Suprapubic skin (tissue), 4 donors: Measurements from ENCODE around the gene ENOPH1. TPM values are rescaled to one million over a fixed set of nuclear protein-coding genes. Genes with fewer than 3 reads are reported as not detected.
"Not testable (repeated sequence)": the region's sequence is repeated elsewhere in the genome, so short reads cannot be mapped to it uniquely, and the experiment has no call there.

Experiments
- DNase-seq, 2 donors: peaks; one replicate each; pipeline ENCODE4 v3.0.0-alpha.2; 2019; ENCODE audit warnings: low spot score in 2 of 2
- H3K27ac ChIP-seq: fragments of 200-600 bp; sonication (generic); one replicate; pipeline ENCODE4 v1.5.1; 2019
- H3K27me3 ChIP-seq: fragments of 200-600 bp; sonication (generic); one replicate; pipeline ENCODE4 v1.5.1; 2019
- H3K36me3 ChIP-seq: fragments of 200-600 bp; sonication (generic); one replicate; pipeline ENCODE4 v1.5.1; 2019
- H3K4me1 ChIP-seq: fragments of 200-600 bp; sonication (generic); one replicate; pipeline ENCODE4 v1.5.1; 2019
- H3K4me3 ChIP-seq: fragments of 200-600 bp; sonication (generic); one replicate; pipeline ENCODE4 v1.5.1; 2019; ENCODE audit warnings: mild to moderate bottlenecking
- H3K9me3 ChIP-seq: fragments of 200-600 bp; sonication (generic); one replicate; pipeline ENCODE4 v1.5.1; 2019
- EP300 ChIP-seq: sonication (generic); formaldehyde crosslinking; IDR thresholded peaks from one replicate; pipeline ENCODE4 v1.6.1; 2017; ENCODE audit warnings: antibody characterized with exemption
- POLR2A ChIP-seq, 2 donors: fragments of 450-650 bp; IDR thresholded peaks; one replicate each; pipeline ENCODE4 v1.6.1; 2017; ENCODE audit warnings: antibody characterized with exemption in 2 of 2, mild to moderate bottlenecking in 2 of 2, moderate library complexity in 2 of 2
- POLR2AphosphoS5 ChIP-seq, 3 donors: sonication (generic); formaldehyde crosslinking; IDR thresholded peaks; one replicate each; pipeline ENCODE4 v1.6.1; 2017; ENCODE audit warnings: antibody characterized with exemption in 3 of 3
- WGBS: methylation state at CpG from one replicate; pipeline ENCODE4 v1.1.5; 2018; 5-methylcytosine and 5-hydroxymethylcytosine counted together
- total RNA-seq, 4 donors: library from RNA; depleted of rRNA; stranded (reverse); fragments of >200 nt; gene quantifications; one replicate each; pipeline ENCODE4 v1.1.0, GENCODE V29; 2016
- TF ChIP-seq, protein P1 (sequence below), 2 donors: fragments of 200-600 bp in 1 of 2; fragments of 450-650 bp in 1 of 2; sonication (generic) in 1 of 2; IDR thresholded peaks; one replicate each; pipeline ENCODE4 v1.5.1; 2016 to 2019; ENCODE audit warnings: antibody characterized with exemption in 2 of 2, mild to moderate bottlenecking in 1 of 2, moderate library complexity in 1 of 2

Gene ENOPH1
- total RNA-seq, 4 donors from 2014 or later: 31.2 to 36.1 (median 31.8) TPM

DNA sequence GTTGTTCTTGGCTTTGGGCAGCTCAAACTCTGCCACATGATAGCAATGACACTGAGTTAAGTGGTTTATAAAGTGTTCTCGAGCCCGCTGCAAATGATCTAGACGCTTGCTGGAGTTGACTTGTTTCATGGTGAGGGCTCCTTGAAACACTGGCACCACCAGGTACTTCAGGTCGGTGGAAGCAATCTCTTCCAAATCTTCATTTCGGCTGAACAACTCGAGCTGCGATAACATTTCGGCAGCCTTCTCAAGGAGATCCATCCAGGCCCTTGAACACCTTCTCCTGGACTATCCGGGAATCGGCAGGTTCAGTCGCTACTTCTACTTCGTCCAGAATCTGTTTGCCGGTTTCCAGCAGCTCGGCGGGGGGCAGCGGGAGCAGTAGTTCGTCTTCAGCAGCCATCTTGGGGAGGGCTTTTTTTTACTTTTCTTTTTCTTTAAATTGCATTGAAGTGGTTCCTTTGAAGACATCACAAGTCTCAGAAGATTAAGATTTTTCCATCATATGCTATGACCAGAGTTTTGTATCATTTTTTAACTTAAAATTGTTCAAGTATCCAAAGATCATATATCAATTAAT, 28.1 kb upstream of the ENOPH1 start:
- H3K36me3 ChIP-seq: no peaks in the 10 kb centered on the region
- H3K9me3 ChIP-seq: no peaks in the 10 kb centered on the region
- H3K4me3 ChIP-seq: no peak overlapping the region
- TF ChIP-seq POLR2A (IDR thresholded peaks at IDR 0.05) (no peak), EP300 (no peak), POLR2AphosphoS5 (IDR thresholded peaks at IDR 0.05) (no peak)
- TF ChIP-seq, protein P1, sequence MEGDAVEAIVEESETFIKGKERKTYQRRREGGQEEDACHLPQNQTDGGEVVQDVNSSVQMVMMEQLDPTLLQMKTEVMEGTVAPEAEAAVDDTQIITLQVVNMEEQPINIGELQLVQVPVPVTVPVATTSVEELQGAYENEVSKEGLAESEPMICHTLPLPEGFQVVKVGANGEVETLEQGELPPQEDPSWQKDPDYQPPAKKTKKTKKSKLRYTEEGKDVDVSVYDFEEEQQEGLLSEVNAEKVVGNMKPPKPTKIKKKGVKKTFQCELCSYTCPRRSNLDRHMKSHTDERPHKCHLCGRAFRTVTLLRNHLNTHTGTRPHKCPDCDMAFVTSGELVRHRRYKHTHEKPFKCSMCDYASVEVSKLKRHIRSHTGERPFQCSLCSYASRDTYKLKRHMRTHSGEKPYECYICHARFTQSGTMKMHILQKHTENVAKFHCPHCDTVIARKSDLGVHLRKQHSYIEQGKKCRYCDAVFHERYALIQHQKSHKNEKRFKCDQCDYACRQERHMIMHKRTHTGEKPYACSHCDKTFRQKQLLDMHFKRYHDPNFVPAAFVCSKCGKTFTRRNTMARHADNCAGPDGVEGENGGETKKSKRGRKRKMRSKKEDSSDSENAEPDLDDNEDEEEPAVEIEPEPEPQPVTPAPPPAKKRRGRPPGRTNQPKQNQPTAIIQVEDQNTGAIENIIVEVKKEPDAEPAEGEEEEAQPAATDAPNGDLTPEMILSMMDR (IDR thresholded peaks at IDR 0.05): no peak
- no peak overlapping the region for H3K27ac ChIP-seq
- WGBS: 90% methylated on average over 17 of the region's 17 CpGs
- no peaks in the 10 kb centered on the region for H3K4me1 ChIP-seq
- H3K27me3 ChIP-seq: no peaks in the 10 kb centered on the region
- DNase-seq: no peak

DNA sequence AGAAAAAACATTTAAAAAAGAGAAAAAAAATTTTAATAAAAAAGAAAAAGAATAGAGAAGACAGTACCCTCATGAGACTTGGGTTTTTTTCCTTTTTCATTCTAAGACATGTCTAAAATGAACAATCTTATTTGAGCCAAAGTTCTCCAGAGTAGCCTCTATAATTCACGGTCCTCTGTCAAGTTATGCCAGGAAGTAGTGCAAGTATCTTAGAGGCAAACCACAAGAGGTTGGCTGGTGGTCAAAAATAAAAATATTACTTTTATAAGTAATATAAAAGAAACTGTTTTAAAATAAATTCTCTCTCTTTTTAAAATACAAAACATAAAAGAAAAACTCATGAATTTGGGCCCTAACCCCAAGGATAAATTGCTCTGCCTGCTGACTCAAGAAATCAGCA, 26.7 kb upstream of the ENOPH1 start:
- H3K9me3 ChIP-seq: no peaks in the 10 kb centered on the region
- H3K36me3 ChIP-seq: no peaks in the 10 kb centered on the region
- no peak for DNase-seq
- no peak overlapping the region for H3K27ac ChIP-seq
- H3K4me3 ChIP-seq: no peak overlapping the region
- WGBS: 59% methylated on average over 1 of the region's 1 CpG
- TF ChIP-seq, protein P1 (IDR thresholded peaks at IDR 0.05): no peak
- TF ChIP-seq EP300: no peak
- no peak for TF ChIP-seq POLR2AphosphoS5 (IDR thresholded peaks at IDR 0.05)
- TF ChIP-seq POLR2A (IDR thresholded peaks at IDR 0.05): no peak
- H3K4me1 ChIP-seq: no peaks in the 10 kb centered on the region
- H3K27me3 ChIP-seq: no peaks in the 10 kb centered on the region

DNA sequence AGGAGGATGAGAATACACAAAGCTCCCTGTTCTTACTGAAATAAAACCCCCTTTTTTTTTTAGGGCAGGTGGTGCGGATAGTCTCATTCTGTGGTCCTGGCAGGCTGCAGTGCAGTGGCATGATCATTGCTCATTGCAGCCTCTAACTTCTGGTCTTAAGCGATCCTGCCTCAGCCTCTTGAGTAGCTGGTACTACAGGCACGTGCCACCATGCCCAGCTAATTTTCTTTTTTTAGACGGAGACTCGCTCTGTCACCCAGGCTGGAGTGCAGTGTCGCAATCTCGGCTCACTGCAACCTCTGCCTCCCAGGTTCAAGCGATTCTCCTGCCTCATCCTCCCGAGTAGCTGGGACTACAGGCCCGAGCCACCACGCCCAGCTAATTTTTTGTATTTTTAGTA, 15.3 kb upstream of the ENOPH1 start:
- DNase-seq, H3K36me3 ChIP-seq, H3K4me1 ChIP-seq, H3K4me3 ChIP-seq, H3K27me3 ChIP-seq, H3K9me3 ChIP-seq, H3K27ac ChIP-seq: not testable (repeated sequence)
- 93% methylated on average over 11 of the region's 11 CpGs for WGBS

DNA sequence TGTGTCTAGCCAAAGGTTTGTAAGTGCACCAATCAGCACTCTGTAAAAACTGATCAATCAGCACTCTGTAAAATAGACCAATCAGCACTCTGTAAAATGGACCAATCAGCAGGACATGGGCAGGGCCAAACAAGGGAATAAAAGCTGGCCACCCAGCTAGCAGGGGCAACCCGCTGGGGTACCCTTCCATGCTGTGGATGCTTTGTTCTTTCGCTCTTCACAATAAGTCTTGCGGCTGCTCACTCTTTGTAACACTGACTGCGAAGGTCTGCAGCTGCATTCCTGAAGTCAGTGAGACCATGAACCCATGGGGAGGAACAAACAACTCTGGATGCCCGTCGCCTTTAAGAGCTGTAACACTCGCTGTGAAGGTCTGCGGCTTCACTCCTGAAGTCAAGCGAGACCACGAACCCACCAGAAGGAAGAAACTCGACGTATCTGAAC, 14.4 kb upstream of the ENOPH1 start:
- no peaks in the 10 kb centered on the region for H3K36me3 ChIP-seq
- no peaks in the 10 kb centered on the region for H3K9me3 ChIP-seq
- H3K27ac ChIP-seq: no peak overlapping the region
- WGBS: 93% methylated on average over 12 of the region's 12 CpGs
- no peaks in the 10 kb centered on the region for H3K4me1 ChIP-seq
- TF ChIP-seq POLR2AphosphoS5 (IDR thresholded peaks at IDR 0.05) (no peak), EP300 (no peak), POLR2A (IDR thresholded peaks at IDR 0.05) (no peak)
- TF ChIP-seq, protein P1 (IDR thresholded peaks at IDR 0.05): no peak
- DNase-seq: no peak
- H3K4me3 ChIP-seq: no peak overlapping the region
- no peaks in the 10 kb centered on the region for H3K27me3 ChIP-seq

DNA sequence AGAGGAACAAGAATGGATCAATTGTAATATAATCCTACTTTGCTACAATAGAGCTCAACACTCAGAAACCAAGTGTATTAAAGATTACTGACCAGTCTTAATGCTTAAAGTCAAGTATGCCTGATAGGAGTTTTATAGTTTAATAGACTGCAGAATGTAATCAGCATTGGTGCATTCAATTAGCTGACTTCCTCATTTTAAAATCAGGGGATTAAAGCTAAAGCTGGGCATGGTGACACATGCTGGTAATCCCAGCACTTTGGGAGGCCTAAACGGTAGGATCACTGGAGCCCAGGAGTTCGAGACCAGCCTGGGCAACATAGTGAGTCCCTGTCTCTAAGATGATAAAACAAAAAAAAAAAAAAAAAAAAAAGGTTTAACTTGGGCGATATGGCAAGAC, 10.9 kb upstream of the ENOPH1 start:
- Histone ChIP-seq H3K4me3 (no peak overlapping the region), H3K36me3 (peaks cover 13% of the 10 kb centered on the region), H3K27me3 (no peaks in the 10 kb centered on the region), H3K4me1 (no peaks in the 10 kb centered on the region), H3K9me3 (no peaks in the 10 kb centered on the region), H3K27ac (no peak overlapping the region)
- 74% methylated on average over 3 of the region's 3 CpGs for WGBS
- no peak for DNase-seq
- TF ChIP-seq POLR2A (IDR thresholded peaks at IDR 0.05) (no peak), POLR2AphosphoS5 (IDR thresholded peaks at IDR 0.05) (no peak), EP300 (no peak)
- TF ChIP-seq, protein P1 (IDR thresholded peaks at IDR 0.05): no peak
